DOHH2 (cell line): ENCODE measurements around the gene UBE2N.

Experiments
- H3F3A ChIP-seq: fragments of 200-600 bp; sonication (generic), shearing (Covaris generic); 2 replicates; pipeline ENCODE4 v1.6.0; 2016; ENCODE audit warnings: antibody characterized with exemption, mild to moderate bottlenecking; ENCODE audit not compliant: control insufficient read depth, insufficient read depth
- H3K27ac ChIP-seq: fragments of 200-600 bp; sonication (generic); 2 replicates; pipeline ENCODE4 v1.5.1; 2014; ENCODE audit warnings: low read depth, mild to moderate bottlenecking, low read length, moderate library complexity
- H3K27me3 ChIP-seq: fragments of 200-600 bp; sonication (generic); 2 replicates; pipeline ENCODE4 v1.6.1; 2014; ENCODE audit warnings: mild to moderate bottlenecking, low read length, mixed read lengths; ENCODE audit not compliant: control insufficient read depth
- H3K36me3 ChIP-seq: fragments of 200-600 bp; sonication (generic); 2 replicates; pipeline ENCODE4 v1.6.1; 2014; ENCODE audit warnings: mild to moderate bottlenecking, low read length, moderate library complexity, mixed read lengths; ENCODE audit not compliant: control insufficient read depth
- H3K4me1 ChIP-seq: fragments of 200-600 bp; sonication (generic); 2 replicates; pipeline ENCODE4 v1.6.1; 2014; ENCODE audit warnings: mild to moderate bottlenecking, low read length, mixed read lengths; ENCODE audit not compliant: control insufficient read depth
- H3K4me2 ChIP-seq: fragments of 200-600 bp; sonication (generic); 2 replicates; pipeline ENCODE4 v1.6.0; 2014; ENCODE audit warnings: mild to moderate bottlenecking, low read length, moderate library complexity
- H3K4me3 ChIP-seq: fragments of 200-600 bp; sonication (generic); 2 replicates; pipeline ENCODE4 v1.5.1; 2014; ENCODE audit warnings: mild to moderate bottlenecking, low read length, mixed read lengths
- H3K79me2 ChIP-seq: fragments of 200-600 bp; sonication (generic); 2 replicates; pipeline ENCODE4 v1.6.1; 2014; ENCODE audit warnings: mild to moderate bottlenecking, low read length, mixed read lengths; ENCODE audit not compliant: control insufficient read depth
- H3K9me2 ChIP-seq: fragments of 200-600 bp; sonication (generic); replicated peaks from 2 replicates; pipeline ENCODE4 v1.6.1; 2014; ENCODE audit warnings: mild to moderate bottlenecking, low read length, mixed read lengths; ENCODE audit not compliant: control insufficient read depth
- H3K9me3 ChIP-seq: fragments of 200-600 bp; sonication (generic); 2 replicates; pipeline ENCODE4 v1.6.1; 2014; ENCODE audit warnings: antibody characterized with exemption, low read length, mixed read lengths; ENCODE audit not compliant: control insufficient read depth, insufficient read depth
- H4K20me1 ChIP-seq: fragments of 200-600 bp; sonication (generic); 2 replicates; pipeline ENCODE4 v1.6.0; 2014; ENCODE audit warnings: low read depth, mild to moderate bottlenecking, antibody characterized with exemption, low read length, moderate library complexity; ENCODE audit not compliant: control insufficient read depth, insufficient read depth
- CTCF ChIP-seq: fragments of 200-600 bp; sonication (generic); IDR thresholded peaks from one replicate; pipeline ENCODE4 v1.5.1; 2014; ENCODE audit warnings: antibody characterized with exemption, mild to moderate bottlenecking, low read depth, low read length; ENCODE audit not compliant: poor library complexity, severe bottlenecking
- EZH2phosphoT487 ChIP-seq: fragments of 200-600 bp; sonication (generic); IDR thresholded peaks from 2 replicates; pipeline ENCODE4 v1.6.1; 2017; ENCODE audit warnings: borderline replicate concordance, mild to moderate bottlenecking, antibody characterized with exemption, low read length, moderate library complexity, mixed read lengths

The UBE2N gene

GRCh38 chr12:93482721-93483120, 41.0 kb upstream of the UBE2N start:
- no peak overlapping the region for H3K4me3 ChIP-seq
- H3K27me3 ChIP-seq = no peaks in the 10 kb centered on the region
- H4K20me1 ChIP-seq = no peaks in the 10 kb centered on the region
- peaks cover 67% of the 10 kb centered on the region for H3K36me3 ChIP-seq
- no peaks in the 10 kb centered on the region for H3K4me1 ChIP-seq
- H3K9me2 ChIP-seq = no peaks in the 10 kb centered on the region
- no peak overlapping the region for H3K27ac ChIP-seq
- no peak overlapping the region for H3K4me2 ChIP-seq
- TF ChIP-seq CTCF (no peak), EZH2phosphoT487 (no peak)
- H3K79me2 ChIP-seq = no peaks in the 10 kb centered on the region
- no peaks in the 10 kb centered on the region for H3F3A ChIP-seq
- no peaks in the 10 kb centered on the region for H3K9me3 ChIP-seq

- H3K79me2 ChIP-seq = peaks cover 5% of the 10 kb centered on the region
- no peaks in the 10 kb centered on the region for H3F3A ChIP-seq
- no peaks in the 10 kb centered on the region for H3K9me2 ChIP-seq
- no peaks in the 10 kb centered on the region for H3K4me1 ChIP-seq
- no peaks in the 10 kb centered on the region for H4K20me1 ChIP-seq
- TF ChIP-seq EZH2phosphoT487 = no peak
- TF ChIP-seq CTCF = no peak
- H3K9me3 ChIP-seq = no peaks in the 10 kb centered on the region
- H3K36me3 ChIP-seq = peaks cover 53% of the 10 kb centered on the region
- no peak overlapping the region for H3K4me3 ChIP-seq
- no peak overlapping the region for H3K27ac ChIP-seq
- no peak overlapping the region for H3K4me2 ChIP-seq
- no peaks in the 10 kb centered on the region for H3K27me3 ChIP-seq
Observed at GRCh38 chr12:93476555-93476954, 34.8 kb upstream of the UBE2N start.

- H3K79me2 ChIP-seq = peaks cover 46% of the 10 kb centered on the region
- no peaks in the 10 kb centered on the region for H3F3A ChIP-seq
- peaks cover 43% of the 10 kb centered on the region for H3K36me3 ChIP-seq
- TF ChIP-seq CTCF (no peak), EZH2phosphoT487 (no peak)
- no peaks in the 10 kb centered on the region for H3K9me3 ChIP-seq
- H3K4me1 ChIP-seq = peaks cover 12% of the 10 kb centered on the region
- H3K4me2 ChIP-seq = peak overlapping the region; percentile 21; the same call in 1 of the 2 replicates
- no peaks in the 10 kb centered on the region for H4K20me1 ChIP-seq
- no peak overlapping the region for H3K4me3 ChIP-seq
- no peaks in the 10 kb centered on the region for H3K9me2 ChIP-seq
- no peak overlapping the region for H3K27ac ChIP-seq
- no peaks in the 10 kb centered on the region for H3K27me3 ChIP-seq
Observed at GRCh38 chr12:93469386-93469785, 27.6 kb upstream of the UBE2N start.

GRCh38 chr12:93468008-93468371, 26.2 kb upstream of the UBE2N start:
- peak overlapping the region; percentile 60 for H3K27ac ChIP-seq
- H3K79me2 ChIP-seq = peaks cover 43% of the 10 kb centered on the region
- H3K9me2 ChIP-seq = no peaks in the 10 kb centered on the region
- TF ChIP-seq CTCF (no peak), EZH2phosphoT487 (no peak)
- peak overlapping the region; percentile 88 for H3K4me3 ChIP-seq
- H4K20me1 ChIP-seq = no peaks in the 10 kb centered on the region
- H3K36me3 ChIP-seq = peaks cover 36% of the 10 kb centered on the region
- no peaks in the 10 kb centered on the region for H3K9me3 ChIP-seq
- peak overlapping the region; percentile 82 for H3K4me2 ChIP-seq
- H3F3A ChIP-seq = no peaks in the 10 kb centered on the region
- peaks cover 12% of the 10 kb centered on the region for H3K4me1 ChIP-seq
- no peaks in the 10 kb centered on the region for H3K27me3 ChIP-seq
